ENCODE measurements around the gene PF4V1.

GRCh38 chr4:73822812-73823504 lies 30.1 kb upstream of the PF4V1 start:
- TF ChIP-seq CTCF (IDR thresholded peaks at IDR 0.05), result no peak
- no peak for TF ChIP-seq EP300 (IDR thresholded peaks at IDR 0.05)
- TF ChIP-seq POLR2A (IDR thresholded peaks at IDR 0.05), result no peak
